ENCODE data around the gene GNAL.

DNA sequence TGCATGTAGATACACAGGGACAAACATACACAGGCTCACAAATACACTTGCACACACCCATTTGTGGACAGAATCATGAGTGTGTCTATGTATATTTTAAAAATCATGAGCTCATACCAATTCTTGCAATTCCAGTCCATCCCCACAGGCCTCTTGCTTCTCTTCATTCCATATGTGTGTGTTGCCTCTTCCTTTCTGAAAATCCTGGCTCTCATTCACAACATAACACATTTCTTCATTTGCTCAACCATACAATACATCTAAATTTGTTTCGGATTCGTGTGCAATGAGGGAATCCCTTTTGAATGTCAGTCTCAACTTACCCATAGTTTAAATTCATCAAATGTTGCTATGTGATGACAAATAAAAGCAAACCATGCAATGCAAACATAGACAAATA is 51.4 kb downstream of the GNAL start:
- TF ChIP-seq, protein P1, sequence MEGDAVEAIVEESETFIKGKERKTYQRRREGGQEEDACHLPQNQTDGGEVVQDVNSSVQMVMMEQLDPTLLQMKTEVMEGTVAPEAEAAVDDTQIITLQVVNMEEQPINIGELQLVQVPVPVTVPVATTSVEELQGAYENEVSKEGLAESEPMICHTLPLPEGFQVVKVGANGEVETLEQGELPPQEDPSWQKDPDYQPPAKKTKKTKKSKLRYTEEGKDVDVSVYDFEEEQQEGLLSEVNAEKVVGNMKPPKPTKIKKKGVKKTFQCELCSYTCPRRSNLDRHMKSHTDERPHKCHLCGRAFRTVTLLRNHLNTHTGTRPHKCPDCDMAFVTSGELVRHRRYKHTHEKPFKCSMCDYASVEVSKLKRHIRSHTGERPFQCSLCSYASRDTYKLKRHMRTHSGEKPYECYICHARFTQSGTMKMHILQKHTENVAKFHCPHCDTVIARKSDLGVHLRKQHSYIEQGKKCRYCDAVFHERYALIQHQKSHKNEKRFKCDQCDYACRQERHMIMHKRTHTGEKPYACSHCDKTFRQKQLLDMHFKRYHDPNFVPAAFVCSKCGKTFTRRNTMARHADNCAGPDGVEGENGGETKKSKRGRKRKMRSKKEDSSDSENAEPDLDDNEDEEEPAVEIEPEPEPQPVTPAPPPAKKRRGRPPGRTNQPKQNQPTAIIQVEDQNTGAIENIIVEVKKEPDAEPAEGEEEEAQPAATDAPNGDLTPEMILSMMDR (conservative IDR thresholded peaks at IDR 0.05; ENCODE audit: low read depth, low read length) = no peak
- TF ChIP-seq MAFK (IDR thresholded peaks at IDR 0.05; ENCODE audit: low read depth, low read length) (no peak), POLR2A (IDR thresholded peaks at IDR 0.05; ENCODE audit: low read depth, low read length) (no peak), RAD21 (IDR thresholded peaks at IDR 0.05; ENCODE audit: low read length) (no peak), CHD1 (IDR thresholded peaks at IDR 0.05; ENCODE audit: low read depth, low read length) (no peak), BHLHE40 (IDR thresholded peaks at IDR 0.05; ENCODE audit: low read depth, low read length) (no peak), CEBPB (IDR thresholded peaks at IDR 0.05; ENCODE audit: low read depth, low read length) (no peak), MXI1 (IDR thresholded peaks at IDR 0.05; ENCODE audit: borderline replicate concordance, low read depth, low read length) (no peak)
- TF ChIP-seq, protein P2, sequence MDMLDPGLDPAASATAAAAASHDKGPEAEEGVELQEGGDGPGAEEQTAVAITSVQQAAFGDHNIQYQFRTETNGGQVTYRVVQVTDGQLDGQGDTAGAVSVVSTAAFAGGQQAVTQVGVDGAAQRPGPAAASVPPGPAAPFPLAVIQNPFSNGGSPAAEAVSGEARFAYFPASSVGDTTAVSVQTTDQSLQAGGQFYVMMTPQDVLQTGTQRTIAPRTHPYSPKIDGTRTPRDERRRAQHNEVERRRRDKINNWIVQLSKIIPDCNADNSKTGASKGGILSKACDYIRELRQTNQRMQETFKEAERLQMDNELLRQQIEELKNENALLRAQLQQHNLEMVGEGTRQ (IDR thresholded peaks at IDR 0.05; ENCODE audit: low read depth, low read length) = no peak
